IPS DF 6.9 (cell line): ENCODE results near the gene AKT3.
"Not testable (repeated sequence)": the region's sequence is repeated elsewhere in the genome, so short reads cannot be mapped to it uniquely, and the experiment has no call there.

Source experiments
- DNase-seq: peaks from one replicate; pipeline ENCODE4 v3.0.0-alpha.2; 2013; ENCODE audit warnings: low read depth, low spot score
- H3K27ac ChIP-seq: one replicate; pipeline ENCODE4 v1.5.1; 2013; ENCODE audit warnings: low read length, control low read depth
- H3K27me3 ChIP-seq: 2 replicates; pipeline ENCODE4 v1.6.1; 2013; ENCODE audit warnings: mild to moderate bottlenecking, low read length; ENCODE audit not compliant: control insufficient read depth, insufficient read depth
- H3K36me3 ChIP-seq: 2 replicates; pipeline ENCODE4 v1.6.1; 2013; ENCODE audit warnings: low read length; ENCODE audit not compliant: control insufficient read depth, insufficient read depth
- H3K4me1 ChIP-seq: 2 replicates; pipeline ENCODE4 v1.6.1; 2013; ENCODE audit warnings: low read length; ENCODE audit not compliant: control insufficient read depth, insufficient read depth
- H3K4me3 ChIP-seq: 2 replicates; pipeline ENCODE4 v1.5.1; 2013; ENCODE audit warnings: mild to moderate bottlenecking, low read length
- H3K9me3 ChIP-seq: 2 replicates; pipeline ENCODE4 v1.6.1; 2013; ENCODE audit warnings: low read length, inconsistent platforms; ENCODE audit not compliant: control insufficient read depth, insufficient read depth
- WGBS: extraction: QIAGEN DNeasy Blood & Tissue Kit; methylation state at CpG from one replicate; pipeline ENCODE4 v1.1.7; 2013; ENCODE audit warnings: mixed read lengths, missing lambda C conversion rate; ENCODE audit not compliant: insufficient read length, insufficient coverage; 5-methylcytosine and 5-hydroxymethylcytosine counted together

AKT3 gene

DNA sequence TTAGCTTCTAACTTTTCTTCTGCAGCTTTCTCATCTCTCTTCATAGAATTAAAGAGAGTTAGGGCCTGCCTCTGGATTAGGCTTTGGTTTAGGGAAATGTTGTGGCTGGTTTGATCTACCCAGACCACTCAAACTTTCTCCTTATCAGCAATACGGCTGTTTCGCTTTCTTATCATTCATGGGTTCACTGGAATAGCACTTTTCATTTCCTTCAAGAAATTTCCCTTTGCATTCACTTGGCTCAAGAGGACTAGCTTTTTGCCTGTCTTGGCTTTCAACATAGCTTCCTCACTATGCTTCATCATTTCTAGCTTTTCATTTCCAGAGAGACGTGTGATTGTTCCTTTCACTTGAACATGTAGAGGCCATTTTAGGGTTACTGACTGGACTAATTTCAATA is 59.6 kb downstream of the AKT3 start:
- DNase-seq = no peak
- H3K9me3 ChIP-seq = no peaks in the 10 kb centered on the region
- H3K27ac ChIP-seq = no peak overlapping the region
- WGBS = no CpG with 5 or more reads among the region's 3 CpGs
- no peak overlapping the region for H3K4me3 ChIP-seq
- no peaks in the 10 kb centered on the region for H3K27me3 ChIP-seq
- H3K36me3 ChIP-seq = no peaks in the 10 kb centered on the region
- H3K4me1 ChIP-seq = no peaks in the 10 kb centered on the region

DNA sequence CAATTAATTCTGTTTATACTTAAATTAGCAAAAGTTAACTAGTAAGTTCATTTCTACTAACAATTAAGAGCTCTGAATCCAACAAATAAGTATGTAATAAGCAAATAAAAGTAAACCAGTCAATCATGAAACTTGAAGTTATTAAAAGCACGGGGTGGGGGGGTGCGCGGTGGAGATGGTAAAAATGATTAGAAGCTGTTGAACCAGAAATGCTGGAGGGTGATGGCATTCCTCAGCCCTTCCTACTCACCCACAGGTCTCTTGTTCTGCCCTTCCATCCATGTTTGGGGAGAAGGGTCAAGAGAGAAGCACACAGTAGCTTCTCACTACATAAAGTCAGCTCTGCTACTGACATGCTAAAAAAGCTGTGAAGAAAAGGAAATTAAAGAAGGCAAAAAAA is 63.5 kb downstream of the AKT3 start:
- Histone ChIP-seq H3K27me3 (no peaks in the 10 kb centered on the region), H3K9me3 (no peaks in the 10 kb centered on the region), H3K4me1 (no peaks in the 10 kb centered on the region), H3K4me3 (no peak overlapping the region), H3K27ac (no peak overlapping the region), H3K36me3 (no peaks in the 10 kb centered on the region)
- DNase-seq = no peak
- no CpG with 5 or more reads among the region's 3 CpGs for WGBS

- no peaks in the 10 kb centered on the region for H3K9me3 ChIP-seq
- no peak overlapping the region for H3K4me3 ChIP-seq
- H3K4me1 ChIP-seq = no peaks in the 10 kb centered on the region
- no peak overlapping the region for H3K27ac ChIP-seq
- no peak for DNase-seq
- no CpG with 5 or more reads among the region's 8 CpGs for WGBS
- no peaks in the 10 kb centered on the region for H3K27me3 ChIP-seq
- H3K36me3 ChIP-seq = no peaks in the 10 kb centered on the region
Measured at GRCh38 chr1:243784506-243784905, 65.5 kb downstream of the AKT3 start.

DNA sequence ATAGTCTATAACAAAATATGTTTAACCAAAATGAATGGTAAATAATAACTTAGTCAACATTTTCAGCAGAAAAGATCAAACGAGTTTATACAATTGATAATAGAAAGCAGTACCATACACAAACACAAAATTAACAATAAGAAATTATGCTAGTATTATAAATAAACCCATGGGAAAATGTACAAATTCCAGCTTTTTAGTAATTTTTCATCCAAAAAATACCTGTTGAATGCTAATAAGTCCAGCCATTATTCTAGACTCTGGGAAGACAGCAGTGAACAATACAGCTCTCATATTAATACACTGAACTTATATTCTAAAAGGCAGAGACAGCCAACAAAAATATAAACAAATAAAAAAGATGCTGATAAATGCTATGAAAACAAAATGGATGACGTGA is 66.3 kb downstream of the AKT3 start:
- H3K4me1 ChIP-seq = no peaks in the 10 kb centered on the region
- no peaks in the 10 kb centered on the region for H3K9me3 ChIP-seq
- no peak overlapping the region for H3K4me3 ChIP-seq
- H3K27ac ChIP-seq = no peak overlapping the region
- H3K36me3 ChIP-seq = no peaks in the 10 kb centered on the region
- DNase-seq = no peak
- no CpG with 5 or more reads among the region's 2 CpGs for WGBS
- no peaks in the 10 kb centered on the region for H3K27me3 ChIP-seq

DNA sequence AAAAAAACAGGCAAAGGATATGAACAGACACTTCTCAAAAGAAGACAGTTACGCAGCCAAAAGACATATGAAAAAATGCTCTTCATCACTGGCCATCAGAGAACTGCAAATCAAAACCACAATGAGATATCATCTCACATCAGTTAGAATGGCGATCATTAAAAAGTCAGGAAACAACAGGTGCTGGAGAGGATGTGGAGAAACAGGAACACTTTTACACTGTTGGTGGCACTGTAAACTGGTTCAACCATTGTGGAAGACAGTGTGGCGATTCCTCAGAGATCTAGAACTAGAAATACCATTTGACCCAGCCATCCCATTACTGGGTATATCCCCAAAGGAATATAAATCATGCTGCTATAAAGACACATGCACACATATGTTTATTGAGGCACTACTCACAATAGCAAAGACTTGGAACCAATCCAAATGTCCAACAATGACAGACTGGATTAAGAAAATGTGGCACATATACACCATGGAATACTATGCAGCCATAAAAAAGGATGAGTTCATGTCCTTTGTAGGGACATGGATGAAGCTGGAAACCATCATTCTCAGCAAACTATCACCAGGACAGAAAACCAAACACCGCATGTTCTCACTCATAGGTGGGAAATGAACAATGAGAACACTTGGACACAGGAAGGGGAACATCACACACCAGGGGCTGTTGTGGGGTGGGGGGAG is 77.5 kb downstream of the AKT3 start:
- WGBS = no CpG with 5 or more reads among the region's 4 CpGs

DNA sequence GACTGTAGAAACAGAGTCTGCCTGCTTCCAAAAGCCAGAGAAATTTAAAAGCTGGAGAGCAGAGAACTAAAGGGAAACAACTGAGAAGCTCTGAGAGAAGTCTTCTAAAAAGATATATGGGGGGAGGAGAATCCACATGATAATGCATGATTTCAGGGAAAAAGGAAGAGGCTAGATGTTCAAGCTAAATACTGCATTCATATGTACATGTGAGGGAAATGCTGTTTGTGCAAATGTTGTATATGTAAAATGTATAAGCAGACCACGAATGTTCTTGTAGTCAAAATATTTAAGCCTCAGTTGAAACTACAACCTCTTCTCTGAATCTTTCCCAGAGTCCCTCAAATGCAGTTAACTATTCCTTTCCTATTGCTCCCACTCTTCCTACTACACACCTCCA is 79.2 kb downstream of the AKT3 start:
- no CpG with 5 or more reads among the region's 1 CpG for WGBS
- H3K36me3 ChIP-seq = no peaks in the 10 kb centered on the region
- no peak for DNase-seq
- no peaks in the 10 kb centered on the region for H3K27me3 ChIP-seq
- H3K9me3 ChIP-seq = no peaks in the 10 kb centered on the region
- no peak overlapping the region for H3K4me3 ChIP-seq
- H3K27ac ChIP-seq = no peak overlapping the region
- H3K4me1 ChIP-seq = no peaks in the 10 kb centered on the region

More for the DNA sequence above, 77.5 kb downstream of the AKT3 start:
- H3K36me3 ChIP-seq, H3K4me3 ChIP-seq, H3K27ac ChIP-seq, H3K9me3 ChIP-seq, H3K4me1 ChIP-seq, DNase-seq, H3K27me3 ChIP-seq: not testable (repeated sequence)

GRCh38 chr1:243765676-243766075 is 84.4 kb downstream of the AKT3 start:
- Histone ChIP-seq H3K27ac (no peak overlapping the region), H3K36me3 (no peaks in the 10 kb centered on the region), H3K27me3 (no peaks in the 10 kb centered on the region), H3K4me1 (no peaks in the 10 kb centered on the region), H3K9me3 (no peaks in the 10 kb centered on the region), H3K4me3 (no peak overlapping the region)
- no CpG with 5 or more reads among the region's 2 CpGs for WGBS
- no peak for DNase-seq

GRCh38 chr1:243763806-243764205 is 86.2 kb downstream of the AKT3 start:
- Histone ChIP-seq H3K9me3 (no peaks in the 10 kb centered on the region), H3K27me3 (no peaks in the 10 kb centered on the region), H3K27ac (no peak overlapping the region), H3K4me3 (no peak overlapping the region), H3K36me3 (no peaks in the 10 kb centered on the region), H3K4me1 (no peaks in the 10 kb centered on the region)
- no peak for DNase-seq
- no CpG with 5 or more reads among the region's 5 CpGs for WGBS

DNA sequence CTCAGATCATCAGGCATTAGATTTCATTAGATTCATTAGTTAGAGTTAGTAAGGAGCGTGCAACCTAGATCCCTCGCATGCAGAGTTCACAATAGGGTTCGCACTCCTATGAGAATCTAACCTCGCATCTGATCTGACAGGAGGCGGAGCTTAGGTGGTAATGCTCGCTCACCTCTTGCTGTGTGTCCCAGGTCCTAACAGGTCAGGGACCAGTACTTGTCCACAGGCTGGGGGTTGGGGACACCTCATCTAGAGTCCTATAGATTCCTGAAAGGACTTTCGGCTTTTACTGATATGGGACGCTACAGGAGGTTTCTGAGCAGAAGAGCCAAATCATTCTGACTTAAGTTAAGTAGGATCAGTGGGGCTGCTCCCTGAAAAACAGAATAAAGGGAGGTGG is 91.4 kb downstream of the AKT3 start:
- Histone ChIP-seq H3K27me3 (no peaks in the 10 kb centered on the region), H3K4me3 (no peak overlapping the region), H3K36me3 (no peaks in the 10 kb centered on the region), H3K9me3 (no peaks in the 10 kb centered on the region), H3K4me1 (no peaks in the 10 kb centered on the region; the same call in 1 of the 2 replicates), H3K27ac (no peak overlapping the region)
- WGBS = no CpG with 5 or more reads among the region's 8 CpGs
- DNase-seq = no peak

DNA sequence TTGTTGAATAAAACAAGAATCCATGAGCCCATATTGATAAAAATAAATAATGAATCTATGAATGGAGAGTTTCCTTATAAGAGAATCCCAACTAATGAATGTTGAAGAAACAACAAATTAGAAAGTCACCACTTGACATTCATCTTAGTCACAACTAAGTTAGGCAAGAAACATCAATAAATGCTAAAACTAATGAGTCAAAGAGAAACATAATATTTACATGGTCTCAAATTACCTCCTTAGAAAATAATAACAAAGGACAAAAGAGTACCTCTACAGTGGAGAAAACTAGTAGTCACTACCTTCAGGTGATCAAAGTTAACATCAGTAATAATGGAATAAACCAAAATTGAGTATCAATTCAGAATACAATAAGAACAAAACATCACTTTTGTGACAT is 93.5 kb downstream of the AKT3 start:
- no peaks in the 10 kb centered on the region; the same call in 1 of the 2 replicates for H3K4me1 ChIP-seq
- H3K36me3 ChIP-seq = no peaks in the 10 kb centered on the region
- H3K4me3 ChIP-seq = no peak overlapping the region
- no peak overlapping the region for H3K27ac ChIP-seq
- H3K9me3 ChIP-seq = no peaks in the 10 kb centered on the region
- DNase-seq = no peak
- H3K27me3 ChIP-seq = no peaks in the 10 kb centered on the region

- H3K4me1 ChIP-seq = no peaks in the 10 kb centered on the region; the same call in 1 of the 2 replicates
- H3K4me3 ChIP-seq = no peak overlapping the region
- no peaks in the 10 kb centered on the region for H3K9me3 ChIP-seq
- H3K27me3 ChIP-seq = no peaks in the 10 kb centered on the region
- H3K27ac ChIP-seq = no peak overlapping the region
- H3K36me3 ChIP-seq = no peaks in the 10 kb centered on the region
- no CpG with 5 or more reads among the region's 6 CpGs for WGBS
- DNase-seq = no peak
Measured at GRCh38 chr1:243754348-243754747, 95.7 kb downstream of the AKT3 start.
